Measurements from ENCODE around the gene SHISA4.
"Not testable (repeated sequence)": the region's sequence is repeated elsewhere in the genome, so short reads cannot be mapped to it uniquely, and the experiment has no call there.

SHISA4 gene

GRCh38 chr1:201933840-201934430 lies 45.2 kb downstream of the SHISA4 start:
- no peak for DNase-seq

GRCh38 chr1:201937624-201938213 lies 49.0 kb downstream of the SHISA4 start:
- no peak for DNase-seq

GRCh38 chr1:201938440-201939035 lies 49.8 kb downstream of the SHISA4 start:
- DNase-seq = no peak

GRCh38 chr1:201939148-201939547 lies 50.5 kb downstream of the SHISA4 start:
- no peak for DNase-seq

- DNase-seq = no peak
Observed at GRCh38 chr1:201939574-201939973, 50.9 kb downstream of the SHISA4 start.

GRCh38 chr1:201940316-201940715 lies 51.6 kb downstream of the SHISA4 start:
- DNase-seq = not testable (repeated sequence)

GRCh38 chr1:201941420-201942128 lies 52.9 kb downstream of the SHISA4 start:
- no peak for DNase-seq

GRCh38 chr1:201942129-201942495 lies 53.4 kb downstream of the SHISA4 start:
- no peak for DNase-seq

Data from CD4-positive, alpha-beta T cell treated with Interleukin-4 for 1 hour (primary cell).